ENCODE data around the gene PKM. TPM values are rescaled to one million over a fixed set of nuclear protein-coding genes. Genes with fewer than 3 reads are reported as not detected.
"Not testable (repeated sequence)": the region's sequence is repeated elsewhere in the genome, so short reads cannot be mapped to it uniquely, and the experiment has no call there.

Gene PKM
- polyA plus RNA-seq, 1 experiment, result 2,533 TPM

DNA sequence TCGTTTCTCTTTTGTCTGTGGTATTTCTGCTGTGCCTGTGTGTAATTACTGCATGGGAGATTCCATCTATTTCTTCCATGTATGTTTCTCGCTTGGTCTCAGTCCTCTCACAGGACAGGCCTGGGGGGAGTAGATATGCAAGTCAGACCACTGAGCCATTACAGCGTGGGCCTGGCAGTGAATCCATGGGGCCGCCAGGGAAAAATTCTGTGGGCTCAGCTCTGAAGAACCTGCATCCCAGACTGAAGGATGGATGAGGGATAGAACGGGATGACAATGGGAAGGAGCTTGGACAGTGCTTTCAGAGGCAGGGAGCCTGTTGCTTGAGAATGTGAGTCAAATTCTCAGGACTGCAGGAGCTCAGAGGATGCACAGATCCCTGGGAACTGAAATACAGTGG lies 58.2 kb downstream of the PKM start:
- POLR2A ChIA-PET, result no interaction called here
- peaks cover 11% of the 10 kb centered on the region for H3K27me3 ChIP-seq (ENCODE audit: control insufficient read depth, insufficient read depth, low read length)

DNA sequence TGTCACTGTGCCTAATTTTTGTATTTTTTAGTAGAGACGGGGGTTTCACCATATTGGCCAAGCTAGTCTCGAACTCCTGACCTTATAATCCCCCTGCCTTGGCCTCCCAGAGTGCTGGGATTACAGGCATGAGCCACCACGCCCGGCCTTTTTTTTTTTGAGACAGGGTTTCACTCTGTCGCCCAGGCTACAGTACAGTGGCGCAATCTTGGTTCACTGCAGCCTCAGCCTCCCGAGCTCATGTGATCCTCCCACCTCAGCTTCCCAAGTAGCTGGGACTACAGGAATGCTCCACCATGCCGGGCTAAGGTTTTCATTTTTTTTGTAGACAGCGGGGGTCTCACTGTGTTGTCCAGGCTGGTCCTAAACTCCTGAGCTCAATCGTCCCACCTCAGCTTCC lies 59.0 kb downstream of the PKM start:
- POLR2A ChIA-PET; DNase-seq (ENCODE audit: low read depth); CTCF ChIA-PET; H3K36me3 ChIP-seq (ENCODE audit: control insufficient read depth, insufficient read depth, low read length); H3K4me3 ChIP-seq (ENCODE audit: low read depth, low read length): not testable (repeated sequence)
- peaks cover 11% of the 10 kb centered on the region for H3K27me3 ChIP-seq (ENCODE audit: control insufficient read depth, insufficient read depth, low read length)

More for the DNA sequence above, 58.2 kb downstream of the PKM start:
- Histone ChIP-seq H3K4me3 (ENCODE audit: low read depth, low read length) (no peak overlapping the region), H3K36me3 (ENCODE audit: control insufficient read depth, insufficient read depth, low read length) (no peaks in the 10 kb centered on the region)
- TF ChIP-seq, protein P1, sequence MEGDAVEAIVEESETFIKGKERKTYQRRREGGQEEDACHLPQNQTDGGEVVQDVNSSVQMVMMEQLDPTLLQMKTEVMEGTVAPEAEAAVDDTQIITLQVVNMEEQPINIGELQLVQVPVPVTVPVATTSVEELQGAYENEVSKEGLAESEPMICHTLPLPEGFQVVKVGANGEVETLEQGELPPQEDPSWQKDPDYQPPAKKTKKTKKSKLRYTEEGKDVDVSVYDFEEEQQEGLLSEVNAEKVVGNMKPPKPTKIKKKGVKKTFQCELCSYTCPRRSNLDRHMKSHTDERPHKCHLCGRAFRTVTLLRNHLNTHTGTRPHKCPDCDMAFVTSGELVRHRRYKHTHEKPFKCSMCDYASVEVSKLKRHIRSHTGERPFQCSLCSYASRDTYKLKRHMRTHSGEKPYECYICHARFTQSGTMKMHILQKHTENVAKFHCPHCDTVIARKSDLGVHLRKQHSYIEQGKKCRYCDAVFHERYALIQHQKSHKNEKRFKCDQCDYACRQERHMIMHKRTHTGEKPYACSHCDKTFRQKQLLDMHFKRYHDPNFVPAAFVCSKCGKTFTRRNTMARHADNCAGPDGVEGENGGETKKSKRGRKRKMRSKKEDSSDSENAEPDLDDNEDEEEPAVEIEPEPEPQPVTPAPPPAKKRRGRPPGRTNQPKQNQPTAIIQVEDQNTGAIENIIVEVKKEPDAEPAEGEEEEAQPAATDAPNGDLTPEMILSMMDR (IDR thresholded peaks at IDR 0.05; ENCODE audit: insufficient read depth, low read depth, low read length), result no peak
- no peak for DNase-seq (ENCODE audit: low read depth)
- CTCF ChIA-PET, result interaction anchor here (0.8 to 0.9 kb wide), 2 partner anchors 9 to 10 kb away, joined by 3 read pairs; no protein-coding TSS in a partner anchor

DNA sequence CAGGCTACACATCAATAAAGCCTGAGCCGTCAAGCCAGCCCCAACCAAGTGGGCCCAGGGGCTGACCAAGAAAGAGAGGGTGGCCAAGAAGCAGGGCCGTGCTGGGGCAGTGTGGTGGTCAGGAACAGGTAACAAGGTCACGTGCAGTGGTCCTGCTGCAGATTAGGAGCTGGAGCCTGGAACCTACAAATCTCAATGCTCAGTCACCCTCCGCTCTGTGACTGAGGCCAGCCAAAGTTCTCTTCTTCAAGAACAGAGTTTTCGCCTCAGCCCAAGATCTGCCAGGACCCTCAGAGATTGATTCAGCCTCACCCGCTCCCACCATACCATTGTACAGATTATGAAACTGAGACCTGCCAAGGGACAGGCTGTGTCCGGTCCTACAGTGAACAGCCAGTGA lies 60.3 kb downstream of the PKM start:
- Histone ChIP-seq H3K27me3 (ENCODE audit: control insufficient read depth, insufficient read depth, low read length) (peaks cover 8% of the 10 kb centered on the region), H3K36me3 (ENCODE audit: control insufficient read depth, insufficient read depth, low read length) (no peaks in the 10 kb centered on the region), H3K4me3 (ENCODE audit: low read depth, low read length) (no peak overlapping the region)
- TF ChIP-seq, protein P1 (IDR thresholded peaks at IDR 0.05; ENCODE audit: insufficient read depth, low read depth, low read length), result no peak
- ChIA-PET CTCF (no interaction called here), POLR2A (no interaction called here)
- DNase-seq (ENCODE audit: low read depth), result no peak

DNA sequence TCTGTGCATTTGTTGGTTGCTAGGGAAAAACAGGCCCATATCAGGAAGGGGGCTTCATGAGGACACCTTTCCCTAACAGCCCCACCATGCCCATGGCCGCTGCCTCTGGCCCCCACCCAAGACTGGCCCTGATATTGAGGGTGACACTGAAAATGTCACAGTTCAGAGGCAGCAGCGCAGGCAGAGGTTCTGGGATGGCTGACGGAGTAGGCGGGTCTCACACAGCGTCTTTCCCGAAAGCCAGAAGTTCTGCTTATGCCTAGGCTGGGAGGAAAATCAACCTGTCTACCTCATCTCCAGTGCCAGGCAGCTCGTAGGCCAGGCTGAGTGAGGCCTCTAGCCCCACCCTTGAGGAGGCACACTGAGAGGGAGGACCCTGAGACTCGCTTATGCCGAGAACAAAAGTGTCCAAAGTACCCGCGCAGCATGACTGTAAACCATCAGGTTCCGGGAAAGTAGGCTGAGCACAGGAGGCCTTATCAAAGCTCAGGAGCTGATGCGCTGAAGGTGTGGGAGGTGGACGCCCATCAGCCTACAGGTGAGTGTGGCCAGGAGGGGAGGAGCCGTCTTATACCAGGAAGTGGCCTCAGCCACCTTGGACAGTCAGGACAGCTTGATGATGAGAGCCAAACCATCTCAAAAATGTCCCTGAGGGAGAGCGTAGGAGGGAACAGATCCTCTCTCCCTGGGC lies 60.9 kb downstream of the PKM start:
- no peak for DNase-seq (ENCODE audit: low read depth)
- Histone ChIP-seq H3K4me3 (ENCODE audit: low read depth, low read length) (no peak overlapping the region), H3K27me3 (ENCODE audit: control insufficient read depth, insufficient read depth, low read length) (peaks cover 7% of the 10 kb centered on the region), H3K36me3 (ENCODE audit: control insufficient read depth, insufficient read depth, low read length) (no peaks in the 10 kb centered on the region)
- TF ChIP-seq, protein P1 (IDR thresholded peaks at IDR 0.05; ENCODE audit: insufficient read depth, low read depth, low read length), result no peak
- CTCF ChIA-PET, result interaction anchor here (2.6 kb wide), 1 partner anchor 14 kb away, joined by 18 read pairs; no protein-coding TSS in a partner anchor
- POLR2A ChIA-PET, result no interaction called here

DNA sequence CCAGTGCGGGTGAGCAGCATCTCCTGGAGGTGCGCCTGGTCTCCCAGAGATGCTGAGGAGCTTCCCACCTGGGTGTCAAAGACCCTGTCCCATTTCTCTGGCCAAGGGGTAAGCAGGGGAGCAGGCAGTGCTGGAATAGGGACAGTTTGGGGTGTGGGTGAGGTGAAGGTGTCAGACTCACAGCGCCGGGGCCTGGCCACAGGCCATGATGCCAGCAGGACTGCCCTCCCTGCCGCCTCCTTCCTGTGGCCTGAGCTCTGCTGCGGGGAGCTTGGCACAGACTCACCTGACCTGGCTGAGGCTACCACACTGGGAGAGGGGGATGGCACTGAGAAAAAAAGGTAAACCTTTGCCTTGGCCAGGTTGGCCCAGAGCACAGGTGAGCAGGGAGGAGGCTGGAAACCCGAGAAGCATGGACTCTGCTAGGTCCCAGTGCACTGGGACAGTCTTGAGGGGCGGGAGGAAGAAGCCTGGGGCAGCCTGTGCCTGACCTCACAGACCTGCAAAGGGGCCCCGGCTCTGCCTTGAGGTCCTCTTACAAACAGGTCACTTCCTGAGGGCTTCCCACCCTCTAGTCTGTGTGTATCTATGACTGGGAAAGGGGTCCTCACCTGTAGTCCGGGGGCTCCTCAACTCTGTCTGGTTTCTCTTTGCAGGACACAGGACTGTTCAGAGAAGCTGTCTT lies 61.6 kb downstream of the PKM start:
- CTCF ChIA-PET, result interaction anchor here (1.2 to 2.6 kb wide), 2 partner anchors 12 to 13 kb away, joined by 3 to 18 read pairs; no protein-coding TSS in a partner anchor
- H3K36me3 ChIP-seq (ENCODE audit: control insufficient read depth, insufficient read depth, low read length), result no peaks in the 10 kb centered on the region
- no peak for DNase-seq (ENCODE audit: low read depth)
- TF ChIP-seq, protein P1 (IDR thresholded peaks at IDR 0.05; ENCODE audit: insufficient read depth, low read depth, low read length), result no peak
- no peak overlapping the region for H3K4me3 ChIP-seq (ENCODE audit: low read depth, low read length)
- H3K27me3 ChIP-seq (ENCODE audit: control insufficient read depth, insufficient read depth, low read length), result peaks cover 4% of the 10 kb centered on the region
- POLR2A ChIA-PET, result no interaction called here

Data from BJ (cell line).